SK-N-SH (cell line): Measurements from ENCODE around the gene WWOX. TPM values are rescaled to one million over a fixed set of nuclear protein-coding genes. Genes with fewer than 3 reads are reported as not detected.

Experiments
- CTCF ChIA-PET: fragments of 300-600, 350-600 bp; formaldehyde crosslinking; extraction: SDS; loops from one replicate; lab custom pipeline; 2021; lab: Yijun Ruan, JAX
- POLR2A ChIA-PET: fragments of 350-600 bp; sonication (Branson Sonifier 250); formaldehyde crosslinking; extraction: SDS; loops from one replicate; lab custom pipeline; 2020; ENCODE audit warnings: antibody characterized with exemption, inconsistent platforms; lab: Yijun Ruan, JAX
- DNase-seq: peaks from one replicate; pipeline ENCODE4 v3.0.0; 2012
- H2AFZ ChIP-seq: fragments of 200-600 bp; sonication (generic); 2 replicates; pipeline ENCODE4 v1.8.1; 2016; ENCODE audit warnings: antibody characterized with exemption, mild to moderate bottlenecking, low read depth
- H3F3A ChIP-seq: fragments of 200-600 bp; sonication (generic); replicated peaks from 2 replicates; pipeline ENCODE3; 2016; ENCODE audit warnings: antibody characterized with exemption, mild to moderate bottlenecking; ENCODE audit not compliant: insufficient read depth
- H3K27ac ChIP-seq, 2 experiments: fragments of 200-500 bp in 1 of 2; fragments of 200-600 bp in 1 of 2; sonication (Bioruptor generic) in 1 of 2; sonication (generic), shearing (Covaris generic) in 1 of 2; 2 replicates each; pipeline versions ENCODE4 v1.5.1 to v1.6.1; 2014 to 2016; ENCODE audit warnings: low read depth in 2 of 2, inconsistent platforms in 1 of 2, low read length in 1 of 2, mild to moderate bottlenecking in 1 of 2, mixed read lengths in 1 of 2
- H3K27me3 ChIP-seq: fragments of 200-600 bp; sonication (generic), shearing (Covaris generic); 2 replicates; pipeline ENCODE4 v1.6.1; 2016; ENCODE audit warnings: mixed run types; ENCODE audit not compliant: insufficient read depth
- H3K36me3 ChIP-seq, 2 experiments: fragments of 200-500 bp in 1 of 2; fragments of 200-600 bp in 1 of 2; sonication (Bioruptor generic) in 1 of 2; sonication (generic) in 1 of 2; replicated peaks in 1 of 2; 2 replicates each; pipeline versions ENCODE3 to v1.5.1; 2014 to 2016; ENCODE audit warnings: low read length in 1 of 2, mild to moderate bottlenecking in 1 of 2; ENCODE audit not compliant: insufficient read depth in 2 of 2, control insufficient read depth in 1 of 2
- H3K4me1 ChIP-seq, 2 experiments: fragments of 200-500 bp in 1 of 2; fragments of 200-600 bp in 1 of 2; sonication (Bioruptor generic) in 1 of 2; sonication (generic), shearing (Covaris generic) in 1 of 2; 2 replicates each; pipeline versions ENCODE4 v1.5.1 to v1.6.1; 2014 to 2016; ENCODE audit warnings: low read depth in 1 of 2, low read length in 1 of 2, mixed run types in 1 of 2; ENCODE audit not compliant: insufficient read depth in 2 of 2, control insufficient read depth in 1 of 2
- H3K4me2 ChIP-seq: fragments of 200-600 bp; sonication (generic), shearing (Covaris generic); 2 replicates; pipeline ENCODE4 v1.6.1; 2017; ENCODE audit warnings: mixed run types
- H3K4me3 ChIP-seq, 2 experiments: fragments of 200-500 bp in 1 of 2; fragments of 200-600 bp in 1 of 2; sonication (Bioruptor generic) in 1 of 2; sonication (generic), shearing (Covaris generic) in 1 of 2; 2 replicates each; pipeline versions ENCODE4 v1.5.1 to v1.8.1; 2014 to 2016; ENCODE audit warnings: low read depth in 2 of 2, inconsistent platforms in 1 of 2, low read length in 1 of 2, mild to moderate bottlenecking in 1 of 2, mixed read lengths in 1 of 2, moderate library complexity in 1 of 2
- H3K79me2 ChIP-seq: fragments of 200-600 bp; sonication (generic); 2 replicates; pipeline ENCODE4 v1.8.1; 2017; ENCODE audit warnings: mild to moderate bottlenecking; ENCODE audit not compliant: insufficient read depth
- H3K9ac ChIP-seq: fragments of 200-600 bp; sonication (generic); 2 replicates; pipeline ENCODE4 v1.6.1; 2017; ENCODE audit warnings: mixed run types
- H3K9me2 ChIP-seq: fragments of 200-600 bp; sonication (generic); 2 replicates; pipeline ENCODE4 v1.6.1; 2017; ENCODE audit warnings: mixed run types
- H3K9me3 ChIP-seq: fragments of 200-600 bp; sonication (generic); 2 replicates; pipeline ENCODE4 v1.6.1; 2017; ENCODE audit warnings: mixed run types, mild to moderate bottlenecking, moderate library complexity
- H4K20me1 ChIP-seq: fragments of 200-600 bp; sonication (generic); 2 replicates; pipeline ENCODE4 v1.6.1; 2017; ENCODE audit warnings: mild to moderate bottlenecking, mixed run types; ENCODE audit not compliant: insufficient read depth
- ELF1 ChIP-seq: IDR thresholded peaks from 2 replicates; pipeline ENCODE4 v1.4.0; 2012
- EP300 ChIP-seq, 2 experiments: IDR thresholded peaks; 2 replicates each; pipeline versions ENCODE4 v1.4.0 to v1.6.1; 2012; ENCODE audit warnings: borderline replicate concordance in 1 of 2, low read depth in 1 of 2, low read length in 1 of 2
- FOXJ3 ChIP-seq: sonication (generic); formaldehyde crosslinking; IDR thresholded peaks from 2 replicates; pipeline ENCODE4 v1.5.1; 2020; ENCODE audit warnings: mild to moderate bottlenecking, missing genetic modification reagents
- FOXM1 ChIP-seq: IDR thresholded peaks from 2 replicates; pipeline ENCODE4 v1.4.0; 2012; ENCODE audit warnings: low read depth, mild to moderate bottlenecking
- GABPA ChIP-seq: IDR thresholded peaks from 2 replicates; pipeline ENCODE4 v1.4.0; 2012; ENCODE audit warnings: low read depth, mild to moderate bottlenecking
- JUND ChIP-seq: IDR thresholded peaks from 2 replicates; pipeline ENCODE4 v1.4.0; 2012
- MEF2A ChIP-seq: IDR thresholded peaks from 2 replicates; pipeline ENCODE4 v1.4.0; 2012; ENCODE audit warnings: low read depth, borderline replicate concordance
- MXI1 ChIP-seq: IDR thresholded peaks from 2 replicates; pipeline ENCODE4 v1.6.1; 2012; ENCODE audit warnings: mild to moderate bottlenecking, low read depth, low read length, improper control_type of control experiment
- NFIC ChIP-seq: IDR thresholded peaks from 2 replicates; pipeline ENCODE4 v1.4.0; 2012; ENCODE audit warnings: borderline replicate concordance
- NRF1 ChIP-seq: IDR thresholded peaks from 2 replicates; pipeline ENCODE4 v1.6.1; 2012; ENCODE audit warnings: low read depth, mild to moderate bottlenecking, low read length
- RFX5 ChIP-seq: IDR thresholded peaks from 2 replicates; pipeline ENCODE4 v1.6.1; 2012; ENCODE audit warnings: mild to moderate bottlenecking, improper control_type of control experiment, low read length
- RXRA ChIP-seq: IDR thresholded peaks from 2 replicates; pipeline ENCODE4 v1.4.0; 2012; ENCODE audit warnings: low read depth, mild to moderate bottlenecking, borderline replicate concordance
- TCF12 ChIP-seq: IDR thresholded peaks from 2 replicates; pipeline ENCODE4 v1.4.0; 2012
- YY1 ChIP-seq: IDR thresholded peaks from 2 replicates; pipeline ENCODE4 v1.4.0; 2012; ENCODE audit warnings: low read depth, mild to moderate bottlenecking
- WGBS: methylation state at CpG from one replicate; pipeline ENCODE4 v1.1.6; 2017; ENCODE audit warnings: low lambda C conversion rate; 5-methylcytosine and 5-hydroxymethylcytosine counted together
- polyA plus RNA-seq, 3 experiments: library from polyadenylated mRNA; depleted of rRNA; stranded (reverse); fragments of >200 nt; gene quantifications; 2 replicates each; pipeline ENCODE4 v1.2.3, GENCODE V29; 2012
- TF ChIP-seq, protein P1 (sequence below): IDR thresholded peaks from 2 replicates; pipeline ENCODE4 v1.4.0; 2012; ENCODE audit warnings: low read depth
- TF ChIP-seq, protein P2 (sequence below): fragments of 150-350 bp; IDR thresholded peaks from 2 replicates; pipeline ENCODE4 v1.6.1; 2017; ENCODE audit warnings: antibody characterized with exemption, low read length, low read depth, borderline replicate concordance
- TF ChIP-seq, protein P3 (sequence below): fragments of 150-350 bp; IDR thresholded peaks from 2 replicates; pipeline ENCODE4 v1.6.1; 2016; ENCODE audit warnings: mild to moderate bottlenecking, low read depth, low read length
- TF ChIP-seq, protein P4 (sequence below): IDR thresholded peaks from 2 replicates; pipeline ENCODE4 v1.6.1; 2012; ENCODE audit warnings: mild to moderate bottlenecking, low read depth, low read length, moderate library complexity
- TF ChIP-seq, protein P5 (sequence below): fragments of 200-600 bp; sonication (generic); IDR thresholded peaks from 2 replicates; pipeline ENCODE4 v1.6.1; 2017; ENCODE audit warnings: antibody characterized with exemption, mild to moderate bottlenecking, moderate library complexity

Gene WWOX
- polyA plus RNA-seq, 1 of the 3 experiments (the other 2 are of a cell fraction): 10.8 TPM

DNA sequence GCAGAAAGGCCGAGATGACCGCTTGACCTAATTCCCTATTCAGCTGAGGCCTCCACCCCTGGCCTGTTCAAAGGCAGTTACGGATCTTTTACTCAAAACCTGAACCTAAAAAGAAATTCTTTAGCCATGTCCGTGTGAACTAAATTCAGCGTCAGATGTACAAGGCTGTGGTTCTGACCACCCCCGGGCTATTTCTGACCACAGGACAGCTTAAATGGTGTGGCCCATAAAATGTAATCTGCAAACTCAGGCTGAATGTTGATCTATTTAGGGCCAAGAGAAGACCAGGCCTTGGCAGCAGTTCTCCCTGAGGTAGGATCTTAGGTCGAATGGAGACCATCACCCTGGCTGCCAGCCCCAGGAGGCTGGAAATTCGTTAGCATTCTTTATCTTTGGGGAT is 485.5 kb downstream of the WWOX start:
- no peaks in the 10 kb centered on the region for H3K9me3 ChIP-seq
- no peaks in the 10 kb centered on the region for H3K36me3 ChIP-seq
- no peak overlapping the region for H3K4me3 ChIP-seq
- WGBS: 45% methylated on average over 7 of the region's 8 CpGs
- no peak overlapping the region for H3K4me2 ChIP-seq
- CTCF ChIA-PET: interaction anchor here (0.9 to 1.2 kb wide), 2 partner anchors 21 to 1017 kb away, joined by 4 to 5 read pairs; no protein-coding TSS in a partner anchor
- TF ChIP-seq ELF1: no peak
- no peak for TF ChIP-seq TCF12
- TF ChIP-seq EP300 (IDR thresholded peaks at IDR 0.05; ENCODE audit: borderline replicate concordance in 1 of 2, low read depth in 1 of 2, low read length in 1 of 2): no peak
- TF ChIP-seq, protein P1, sequence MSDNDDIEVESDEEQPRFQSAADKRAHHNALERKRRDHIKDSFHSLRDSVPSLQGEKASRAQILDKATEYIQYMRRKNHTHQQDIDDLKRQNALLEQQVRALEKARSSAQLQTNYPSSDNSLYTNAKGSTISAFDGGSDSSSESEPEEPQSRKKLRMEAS: no peak
- TF ChIP-seq, protein P2, sequence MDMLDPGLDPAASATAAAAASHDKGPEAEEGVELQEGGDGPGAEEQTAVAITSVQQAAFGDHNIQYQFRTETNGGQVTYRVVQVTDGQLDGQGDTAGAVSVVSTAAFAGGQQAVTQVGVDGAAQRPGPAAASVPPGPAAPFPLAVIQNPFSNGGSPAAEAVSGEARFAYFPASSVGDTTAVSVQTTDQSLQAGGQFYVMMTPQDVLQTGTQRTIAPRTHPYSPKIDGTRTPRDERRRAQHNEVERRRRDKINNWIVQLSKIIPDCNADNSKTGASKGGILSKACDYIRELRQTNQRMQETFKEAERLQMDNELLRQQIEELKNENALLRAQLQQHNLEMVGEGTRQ: no peak
- TF ChIP-seq MXI1: no peak
- TF ChIP-seq YY1: no peak
- no peak for TF ChIP-seq RFX5
- TF ChIP-seq FOXM1: no peak
- TF ChIP-seq JUND: no peak
- TF ChIP-seq NRF1: no peak
- no peak for TF ChIP-seq MEF2A
- no peak for TF ChIP-seq RXRA
- TF ChIP-seq, protein P3, sequence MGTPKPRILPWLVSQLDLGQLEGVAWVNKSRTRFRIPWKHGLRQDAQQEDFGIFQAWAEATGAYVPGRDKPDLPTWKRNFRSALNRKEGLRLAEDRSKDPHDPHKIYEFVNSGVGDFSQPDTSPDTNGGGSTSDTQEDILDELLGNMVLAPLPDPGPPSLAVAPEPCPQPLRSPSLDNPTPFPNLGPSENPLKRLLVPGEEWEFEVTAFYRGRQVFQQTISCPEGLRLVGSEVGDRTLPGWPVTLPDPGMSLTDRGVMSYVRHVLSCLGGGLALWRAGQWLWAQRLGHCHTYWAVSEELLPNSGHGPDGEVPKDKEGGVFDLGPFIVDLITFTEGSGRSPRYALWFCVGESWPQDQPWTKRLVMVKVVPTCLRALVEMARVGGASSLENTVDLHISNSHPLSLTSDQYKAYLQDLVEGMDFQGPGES: no peak
- TF ChIP-seq, protein P4, sequence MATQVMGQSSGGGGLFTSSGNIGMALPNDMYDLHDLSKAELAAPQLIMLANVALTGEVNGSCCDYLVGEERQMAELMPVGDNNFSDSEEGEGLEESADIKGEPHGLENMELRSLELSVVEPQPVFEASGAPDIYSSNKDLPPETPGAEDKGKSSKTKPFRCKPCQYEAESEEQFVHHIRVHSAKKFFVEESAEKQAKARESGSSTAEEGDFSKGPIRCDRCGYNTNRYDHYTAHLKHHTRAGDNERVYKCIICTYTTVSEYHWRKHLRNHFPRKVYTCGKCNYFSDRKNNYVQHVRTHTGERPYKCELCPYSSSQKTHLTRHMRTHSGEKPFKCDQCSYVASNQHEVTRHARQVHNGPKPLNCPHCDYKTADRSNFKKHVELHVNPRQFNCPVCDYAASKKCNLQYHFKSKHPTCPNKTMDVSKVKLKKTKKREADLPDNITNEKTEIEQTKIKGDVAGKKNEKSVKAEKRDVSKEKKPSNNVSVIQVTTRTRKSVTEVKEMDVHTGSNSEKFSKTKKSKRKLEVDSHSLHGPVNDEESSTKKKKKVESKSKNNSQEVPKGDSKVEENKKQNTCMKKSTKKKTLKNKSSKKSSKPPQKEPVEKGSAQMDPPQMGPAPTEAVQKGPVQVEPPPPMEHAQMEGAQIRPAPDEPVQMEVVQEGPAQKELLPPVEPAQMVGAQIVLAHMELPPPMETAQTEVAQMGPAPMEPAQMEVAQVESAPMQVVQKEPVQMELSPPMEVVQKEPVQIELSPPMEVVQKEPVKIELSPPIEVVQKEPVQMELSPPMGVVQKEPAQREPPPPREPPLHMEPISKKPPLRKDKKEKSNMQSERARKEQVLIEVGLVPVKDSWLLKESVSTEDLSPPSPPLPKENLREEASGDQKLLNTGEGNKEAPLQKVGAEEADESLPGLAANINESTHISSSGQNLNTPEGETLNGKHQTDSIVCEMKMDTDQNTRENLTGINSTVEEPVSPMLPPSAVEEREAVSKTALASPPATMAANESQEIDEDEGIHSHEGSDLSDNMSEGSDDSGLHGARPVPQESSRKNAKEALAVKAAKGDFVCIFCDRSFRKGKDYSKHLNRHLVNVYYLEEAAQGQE: no peak
- TF ChIP-seq GABPA: no peak
- TF ChIP-seq, protein P5, sequence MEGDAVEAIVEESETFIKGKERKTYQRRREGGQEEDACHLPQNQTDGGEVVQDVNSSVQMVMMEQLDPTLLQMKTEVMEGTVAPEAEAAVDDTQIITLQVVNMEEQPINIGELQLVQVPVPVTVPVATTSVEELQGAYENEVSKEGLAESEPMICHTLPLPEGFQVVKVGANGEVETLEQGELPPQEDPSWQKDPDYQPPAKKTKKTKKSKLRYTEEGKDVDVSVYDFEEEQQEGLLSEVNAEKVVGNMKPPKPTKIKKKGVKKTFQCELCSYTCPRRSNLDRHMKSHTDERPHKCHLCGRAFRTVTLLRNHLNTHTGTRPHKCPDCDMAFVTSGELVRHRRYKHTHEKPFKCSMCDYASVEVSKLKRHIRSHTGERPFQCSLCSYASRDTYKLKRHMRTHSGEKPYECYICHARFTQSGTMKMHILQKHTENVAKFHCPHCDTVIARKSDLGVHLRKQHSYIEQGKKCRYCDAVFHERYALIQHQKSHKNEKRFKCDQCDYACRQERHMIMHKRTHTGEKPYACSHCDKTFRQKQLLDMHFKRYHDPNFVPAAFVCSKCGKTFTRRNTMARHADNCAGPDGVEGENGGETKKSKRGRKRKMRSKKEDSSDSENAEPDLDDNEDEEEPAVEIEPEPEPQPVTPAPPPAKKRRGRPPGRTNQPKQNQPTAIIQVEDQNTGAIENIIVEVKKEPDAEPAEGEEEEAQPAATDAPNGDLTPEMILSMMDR: no peak
- no peak for TF ChIP-seq NFIC
- TF ChIP-seq FOXJ3 (CRISPR knock-in tag): no peak
- TF ChIP-seq, all 33 proteins: peak for 0
- no peak overlapping the region for H3K9ac ChIP-seq
- no peaks in the 10 kb centered on the region for H3K27me3 ChIP-seq
- no peak for DNase-seq
- no peaks in the 10 kb centered on the region for H3F3A ChIP-seq
- H3K9me2 ChIP-seq: no peaks in the 10 kb centered on the region
- H3K4me1 ChIP-seq: no peaks in the 10 kb centered on the region
- H4K20me1 ChIP-seq: no peaks in the 10 kb centered on the region
- no peak overlapping the region for H2AFZ ChIP-seq
- POLR2A ChIA-PET: no interaction called here
- no peak overlapping the region for H3K27ac ChIP-seq
- H3K79me2 ChIP-seq: no peaks in the 10 kb centered on the region
